GM21825 (cell line): ENCODE data around the gene HOTAIR.

Source experiments
- ATAC-seq: cut with Tn5 transposase; IDR thresholded peaks from one replicate; pipeline ENCODE4 v1.9.1; 2021; ENCODE audit warnings: mild to moderate bottlenecking, moderate library complexity; ENCODE audit not compliant: unreplicated experiment

The HOTAIR gene

DNA sequence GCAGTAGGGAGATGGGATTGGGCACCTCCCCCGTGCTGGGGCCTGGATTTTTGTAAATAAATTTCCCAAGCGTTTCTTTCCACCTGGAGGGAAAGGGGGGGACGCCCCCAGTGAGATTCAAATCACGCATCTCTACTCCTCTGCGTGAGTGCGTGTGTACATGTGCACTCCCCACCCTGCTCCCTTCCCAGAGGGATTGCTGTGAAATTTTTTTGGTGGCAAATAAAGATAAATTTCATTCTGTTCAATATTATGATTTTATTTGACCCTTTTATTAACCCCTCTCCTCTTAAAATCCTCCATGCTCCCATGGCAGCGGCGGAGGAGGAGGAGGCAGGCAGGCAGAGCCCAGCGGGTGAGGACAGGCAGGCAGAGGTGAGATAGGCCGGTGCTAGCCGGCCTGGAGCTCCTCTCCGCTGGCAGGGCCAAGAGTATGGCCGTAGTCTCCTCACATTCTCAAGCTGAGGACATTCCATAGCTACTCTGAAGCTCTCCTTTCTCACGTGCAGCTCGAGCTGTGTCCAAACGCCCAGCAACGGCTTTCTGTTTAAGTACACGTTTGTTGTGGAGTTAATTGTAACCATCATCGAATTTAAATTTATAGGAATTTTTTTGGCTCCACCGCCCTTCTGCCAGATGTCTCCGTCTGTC lies 1.5 kb upstream of the HOTAIR start:
- ATAC-seq = no peak

DNA sequence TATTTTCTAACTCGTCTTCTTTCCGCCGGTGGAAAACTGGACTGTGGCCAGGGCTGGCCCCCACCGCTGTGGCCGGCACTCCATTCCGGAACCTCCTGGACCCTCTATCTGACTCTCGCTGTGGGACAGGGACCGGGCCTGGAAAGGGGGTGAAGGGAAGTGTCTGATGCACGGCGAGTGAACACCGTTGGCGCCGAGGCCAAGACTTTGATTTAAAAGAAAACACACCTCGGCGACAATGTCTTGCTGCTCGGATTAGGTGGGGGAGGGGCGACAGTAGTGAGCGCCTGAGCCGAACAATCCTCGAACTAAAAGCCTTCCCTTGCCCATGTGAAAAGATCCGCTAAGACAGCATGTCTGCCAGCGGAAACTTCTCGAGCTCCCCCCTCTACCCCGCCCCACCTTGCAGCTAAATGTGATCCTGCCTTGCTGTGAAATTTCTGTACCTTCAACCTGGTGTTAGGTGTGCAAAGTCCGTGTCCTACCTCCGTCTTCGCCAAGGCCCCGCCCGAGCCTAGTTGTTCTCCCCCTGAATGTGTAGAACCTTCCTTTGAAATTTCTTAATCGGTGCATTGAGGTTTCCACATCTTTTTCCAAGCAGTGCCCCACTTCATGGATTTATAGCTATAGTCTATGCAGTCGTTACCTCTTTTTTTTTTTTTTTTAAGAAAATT lies 862 bp upstream of the HOTAIR start:
- ATAC-seq = no peak

DNA sequence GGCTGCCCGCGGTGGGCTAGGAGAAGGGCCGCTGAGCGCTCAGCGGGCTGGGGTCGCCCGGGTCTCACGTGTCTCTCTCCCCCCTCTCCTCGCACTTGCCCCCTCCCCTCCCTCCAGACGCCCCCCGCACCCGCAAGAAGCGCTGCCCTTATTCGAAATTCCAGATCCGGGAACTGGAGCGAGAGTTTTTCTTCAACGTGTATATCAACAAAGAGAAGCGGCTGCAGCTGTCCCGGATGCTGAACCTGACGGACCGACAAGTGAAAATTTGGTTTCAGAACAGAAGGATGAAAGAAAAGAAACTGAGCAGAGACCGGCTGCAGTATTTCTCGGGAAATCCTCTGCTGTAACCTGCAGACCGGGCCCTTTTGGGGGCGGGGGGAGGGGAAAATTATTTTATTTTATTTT lies 314 bp upstream of the HOTAIR start:
- ATAC-seq = no peak

DNA sequence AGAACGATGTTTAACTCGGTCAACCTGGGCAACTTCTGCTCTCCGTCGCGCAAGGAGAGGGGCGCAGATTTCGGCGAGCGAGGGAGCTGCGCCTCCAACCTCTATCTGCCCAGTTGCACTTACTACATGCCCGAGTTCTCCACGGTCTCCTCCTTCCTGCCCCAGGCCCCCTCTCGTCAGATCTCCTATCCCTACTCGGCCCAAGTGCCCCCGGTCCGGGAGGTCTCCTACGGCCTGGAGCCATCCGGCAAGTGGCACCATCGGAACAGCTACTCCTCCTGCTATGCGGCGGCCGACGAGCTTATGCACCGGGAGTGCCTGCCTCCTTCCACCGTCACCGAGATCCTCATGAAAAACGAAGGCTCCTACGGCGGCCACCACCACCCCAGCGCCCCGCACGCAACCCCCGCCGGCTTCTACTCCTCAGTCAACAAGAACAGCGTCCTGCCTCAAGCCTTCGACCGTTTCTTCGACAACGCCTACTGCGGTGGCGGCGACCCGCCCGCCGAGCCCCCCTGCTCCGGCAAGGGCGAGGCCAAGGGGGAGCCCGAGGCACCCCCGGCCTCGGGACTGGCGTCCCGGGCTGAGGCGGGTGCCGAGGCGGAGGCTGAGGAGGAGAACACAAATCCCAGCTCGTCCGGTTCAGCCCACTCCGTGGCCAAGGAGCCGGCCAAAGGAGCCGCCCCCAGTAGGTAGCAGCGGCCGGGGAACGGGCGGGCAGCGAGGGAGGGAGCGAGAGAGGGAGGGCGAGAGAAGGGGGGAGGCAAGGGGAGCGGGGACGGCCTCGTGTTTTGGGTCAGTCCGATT lies 1.3 kb downstream of the HOTAIR start:
- ATAC-seq = no peak

DNA sequence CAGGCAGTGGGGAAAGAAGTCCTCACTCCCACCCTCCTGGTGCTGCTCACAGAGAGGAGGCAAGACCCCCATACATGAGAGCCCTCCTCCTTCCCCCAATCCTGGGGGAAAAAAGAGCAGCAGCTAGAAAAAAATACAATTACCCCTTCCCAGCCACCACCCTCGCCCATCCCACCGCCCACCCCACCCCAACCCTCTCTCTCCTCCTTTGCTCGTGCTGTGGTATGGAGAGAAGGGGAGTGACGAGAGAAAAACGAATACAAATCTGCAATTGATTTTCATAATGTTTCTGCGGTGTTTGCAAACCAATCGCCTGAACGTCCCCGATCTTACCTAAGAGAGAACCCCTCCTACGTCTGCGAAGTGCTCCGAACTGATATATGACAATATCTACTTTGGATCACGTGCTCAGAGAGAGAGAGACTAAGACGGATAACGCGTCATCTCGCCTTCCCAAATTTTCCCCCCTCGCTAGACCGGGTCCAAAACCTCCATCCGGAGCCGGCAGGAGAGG lies 2.0 kb downstream of the HOTAIR start, which contains the start of gene HOXC11:
HOXC11 (plus strand) TSS at position 405 of the 514 bp plus-strand sequence. CDS start 116 bp downstream, outside the sequence.
- no peak for ATAC-seq

DNA sequence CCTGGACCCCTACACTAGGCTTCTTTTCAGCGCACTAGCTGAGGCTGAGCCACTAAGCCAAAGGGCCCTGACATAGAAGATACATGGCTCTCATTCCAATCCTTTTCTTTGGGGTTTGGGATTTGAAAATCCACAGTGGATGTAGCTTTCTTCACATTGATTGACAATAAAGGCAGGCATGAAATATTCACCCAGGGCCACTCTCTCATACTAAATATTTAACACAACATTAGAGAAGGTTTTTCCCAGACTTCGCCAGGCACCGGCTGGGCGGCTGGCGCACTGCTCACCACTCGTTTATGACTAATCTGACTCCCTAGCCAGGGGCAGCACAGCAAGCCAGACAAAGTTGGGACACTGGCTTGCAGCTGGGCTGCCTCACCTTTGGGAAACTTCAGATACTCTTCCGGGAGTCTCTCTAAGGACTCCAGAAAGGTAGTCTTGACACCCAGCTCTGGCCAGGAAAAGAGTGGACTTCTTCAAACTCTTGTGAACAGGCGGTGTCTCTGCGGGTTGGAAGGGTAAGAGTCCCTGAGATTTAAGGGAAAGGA lies 2.5 kb downstream of the HOTAIR start:
- ATAC-seq = no peak

DNA sequence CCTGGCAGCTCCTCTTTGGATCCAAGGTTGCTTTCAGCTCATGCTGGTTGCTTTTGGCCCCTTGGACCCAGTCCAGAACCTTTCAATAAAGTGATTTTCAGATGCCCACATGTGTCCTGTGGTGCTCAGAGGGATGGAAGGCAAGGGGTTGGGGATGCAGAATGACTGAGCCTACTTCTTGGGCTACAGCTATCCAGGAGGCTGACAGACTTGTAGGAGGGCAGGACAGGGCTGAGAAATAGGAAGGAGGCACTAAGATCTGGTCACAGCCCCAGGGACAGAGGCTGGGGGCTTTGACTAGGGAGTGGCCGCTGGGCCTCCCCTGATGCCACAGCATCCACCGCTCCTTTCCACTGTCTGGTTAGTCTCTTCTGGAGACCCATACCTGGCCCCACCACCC lies 3.1 kb downstream of the HOTAIR start:
- ATAC-seq = no peak

DNA sequence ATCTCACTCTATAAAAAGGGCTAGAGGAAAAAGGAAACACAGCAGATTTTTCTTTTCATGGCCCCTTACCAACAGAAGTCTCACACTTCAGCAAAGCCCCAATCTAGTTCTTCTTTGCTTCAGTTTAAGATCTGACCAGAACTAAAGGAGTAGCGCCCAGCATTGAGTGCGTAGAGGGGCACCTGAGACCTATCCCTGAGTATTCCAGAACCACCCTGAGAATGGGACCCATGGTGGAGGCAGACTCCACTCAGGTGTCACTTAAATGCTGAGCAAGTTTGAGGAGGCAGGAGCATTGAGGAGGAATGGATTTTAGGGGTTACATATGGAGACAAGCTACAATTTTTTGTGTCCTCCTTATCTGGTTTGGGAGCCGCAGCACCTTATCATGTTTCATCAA lies 3.6 kb downstream of the HOTAIR start:
- ATAC-seq = no peak

DNA sequence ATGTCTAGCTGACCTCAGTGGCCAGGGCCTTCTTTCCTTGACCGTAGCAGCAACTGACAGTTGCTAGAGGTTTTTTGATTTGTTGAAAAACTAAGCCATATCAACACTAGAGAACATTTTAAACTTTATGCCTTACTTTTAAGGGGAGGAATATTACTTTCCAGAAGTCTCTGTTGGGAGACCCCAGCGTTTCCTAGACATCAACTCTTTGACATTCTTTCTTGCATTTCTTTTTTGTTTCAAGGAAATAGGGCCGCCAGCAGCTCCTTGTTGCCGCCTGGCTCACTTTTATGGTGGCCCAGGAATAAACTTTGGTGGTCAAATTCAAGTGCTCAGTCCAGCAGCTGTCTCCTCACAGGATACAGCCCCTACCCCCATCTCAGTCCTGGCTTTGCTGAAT lies 4.3 kb downstream of the HOTAIR start:
- ATAC-seq = no peak

DNA sequence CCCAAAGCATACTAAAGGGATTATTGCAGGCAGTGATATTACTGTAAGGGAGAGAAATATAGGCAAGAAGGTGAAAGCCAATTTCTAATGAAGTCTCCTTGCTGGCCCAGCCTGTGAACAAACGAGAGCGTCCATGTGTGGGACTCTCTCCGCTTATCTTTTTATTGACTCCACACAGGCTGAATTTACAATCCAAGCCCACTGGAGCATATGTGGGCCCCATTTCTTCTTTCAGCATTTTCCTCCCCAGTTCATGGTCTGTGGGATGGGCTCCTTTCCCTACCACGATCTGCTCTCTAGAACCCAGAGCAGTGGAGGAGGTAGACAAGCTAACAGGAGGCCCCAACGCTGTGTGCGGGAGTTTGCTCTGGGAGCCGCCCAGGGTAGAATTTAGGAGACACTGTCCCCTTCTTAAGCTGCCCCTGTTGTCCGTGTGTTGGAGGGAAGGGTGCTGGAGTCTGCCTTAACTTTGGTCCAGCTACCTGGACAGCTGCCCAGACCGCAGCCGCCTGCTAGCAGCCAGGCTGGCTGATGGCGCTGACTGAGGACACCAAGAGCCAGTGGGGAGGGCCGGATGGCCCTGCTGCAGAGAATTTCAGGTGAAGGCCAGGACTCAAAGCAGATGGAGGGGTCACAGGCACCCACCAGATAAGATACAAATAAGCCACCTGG lies 5.0 kb downstream of the HOTAIR start:
- no peak for ATAC-seq

DNA sequence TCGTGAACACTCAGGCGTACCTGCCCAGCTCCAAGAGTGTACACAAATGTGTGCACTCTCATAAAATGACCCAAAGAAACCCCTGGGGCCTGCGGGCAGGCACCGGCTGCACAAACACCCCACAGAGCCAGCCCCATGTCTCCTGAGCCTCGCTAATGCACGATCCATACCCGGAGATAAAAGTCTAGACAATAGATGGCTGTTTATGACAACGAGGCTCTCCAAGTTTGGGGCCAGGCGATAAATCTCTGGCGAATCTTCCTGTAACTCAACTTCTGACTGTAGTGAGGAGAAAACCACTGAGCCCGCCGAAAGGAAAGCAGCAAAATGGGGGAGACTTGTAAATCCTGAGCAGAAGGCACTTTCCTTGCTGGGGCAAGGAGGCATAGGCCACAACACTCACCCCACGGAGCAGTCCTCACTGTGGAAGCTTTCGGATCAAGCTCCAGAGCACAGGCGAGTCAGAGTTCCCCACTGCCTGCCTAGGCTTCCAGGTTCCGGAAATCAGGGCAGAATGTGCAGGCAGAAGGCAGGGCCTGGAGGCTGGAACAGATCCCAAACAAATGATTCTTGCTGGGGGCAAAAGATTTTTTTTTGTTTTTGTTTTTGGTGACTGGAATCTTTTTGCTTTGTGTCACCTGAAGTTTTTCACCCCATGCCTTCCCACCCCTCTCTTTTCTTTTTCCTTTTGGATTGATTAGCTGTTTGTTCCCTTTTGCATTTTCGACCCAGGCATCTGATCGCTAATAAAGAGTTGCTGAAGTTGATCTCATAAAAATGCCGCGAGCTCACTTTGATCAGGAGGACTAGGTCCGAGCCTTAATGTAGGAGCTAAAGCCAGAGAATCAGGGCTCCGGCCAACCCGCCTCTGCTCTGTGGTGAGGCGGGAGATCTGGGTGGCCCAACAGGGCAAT lies 6.3 kb downstream of the HOTAIR start:
- ATAC-seq = no peak

DNA sequence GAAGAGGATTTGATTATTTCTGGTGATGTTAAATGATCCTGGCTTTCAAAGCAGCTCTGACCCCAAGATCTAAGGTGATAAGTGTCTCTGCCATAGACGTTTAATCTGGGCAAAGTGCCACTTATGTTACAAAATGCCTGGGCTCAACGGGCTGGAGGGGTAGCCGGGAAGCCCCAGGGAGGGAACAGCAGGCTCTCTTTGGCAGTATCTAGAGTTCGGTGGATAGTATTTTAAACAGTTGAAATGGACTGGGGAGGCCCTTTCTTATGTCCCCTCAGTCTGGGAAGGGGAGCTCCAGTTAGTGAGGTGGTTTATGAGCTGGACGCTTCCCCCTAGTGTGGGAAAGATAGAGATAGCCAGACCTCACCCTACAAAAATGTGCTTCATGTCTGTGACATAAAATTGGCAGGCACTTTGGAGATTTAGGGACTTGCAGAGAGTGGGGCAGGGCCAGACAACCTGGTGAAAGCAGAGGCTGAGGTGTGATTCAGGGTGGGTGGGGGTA lies 7.3 kb downstream of the HOTAIR start:
- no peak for ATAC-seq

DNA sequence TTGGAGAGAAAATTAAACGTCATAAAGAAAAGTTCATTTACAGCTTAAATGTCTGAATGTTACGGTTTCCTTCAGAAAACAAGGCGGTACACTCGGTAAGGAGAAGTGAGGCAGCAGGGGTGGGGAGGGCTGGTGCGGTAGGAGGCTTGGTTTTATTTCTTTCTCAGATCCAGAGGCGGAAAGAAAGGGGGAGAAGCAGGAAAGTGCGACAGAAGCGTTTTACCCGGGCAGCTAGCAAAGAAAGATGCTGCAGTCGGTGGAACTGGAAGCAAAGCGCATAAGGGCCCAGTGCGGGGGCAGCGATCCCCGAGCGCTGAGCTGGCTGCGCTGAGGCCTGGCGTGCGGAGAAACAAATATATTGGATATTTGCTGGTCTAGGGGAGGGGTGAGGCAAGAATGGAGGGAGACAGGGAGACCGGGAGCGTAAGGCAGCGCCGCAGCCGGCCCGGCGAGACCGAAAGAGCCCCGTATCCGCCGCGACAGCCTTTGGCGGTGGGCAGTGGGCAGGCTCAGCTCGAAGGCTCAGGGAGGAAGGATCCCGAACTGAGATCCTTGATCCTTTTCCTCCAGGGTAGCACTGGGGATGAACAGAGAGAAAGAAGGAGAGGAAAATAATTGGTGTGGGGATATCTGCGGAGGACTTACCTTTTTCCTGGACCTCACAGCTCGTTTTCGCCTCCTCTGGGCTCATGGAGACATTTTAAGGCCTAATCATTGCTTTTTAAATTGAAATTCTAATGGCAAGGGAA lies 8.2 kb downstream of the HOTAIR start:
- no peak for ATAC-seq

DNA sequence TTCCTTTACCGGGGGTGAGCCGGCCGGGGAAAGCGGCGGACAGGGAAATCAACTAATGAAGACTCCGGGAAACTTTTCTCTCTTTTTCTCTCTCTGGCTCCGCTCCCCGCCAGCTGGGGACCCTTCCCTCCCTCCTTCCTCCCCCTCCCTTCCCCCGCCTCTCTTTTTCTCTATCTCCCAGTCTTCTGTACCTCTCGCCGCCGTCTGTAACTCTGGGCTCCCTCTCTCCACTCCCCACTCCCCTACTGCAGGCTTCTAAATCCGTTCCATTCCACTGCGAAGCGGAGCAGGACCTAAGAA lies 8.7 kb downstream of the HOTAIR start:
- no peak for ATAC-seq

DNA sequence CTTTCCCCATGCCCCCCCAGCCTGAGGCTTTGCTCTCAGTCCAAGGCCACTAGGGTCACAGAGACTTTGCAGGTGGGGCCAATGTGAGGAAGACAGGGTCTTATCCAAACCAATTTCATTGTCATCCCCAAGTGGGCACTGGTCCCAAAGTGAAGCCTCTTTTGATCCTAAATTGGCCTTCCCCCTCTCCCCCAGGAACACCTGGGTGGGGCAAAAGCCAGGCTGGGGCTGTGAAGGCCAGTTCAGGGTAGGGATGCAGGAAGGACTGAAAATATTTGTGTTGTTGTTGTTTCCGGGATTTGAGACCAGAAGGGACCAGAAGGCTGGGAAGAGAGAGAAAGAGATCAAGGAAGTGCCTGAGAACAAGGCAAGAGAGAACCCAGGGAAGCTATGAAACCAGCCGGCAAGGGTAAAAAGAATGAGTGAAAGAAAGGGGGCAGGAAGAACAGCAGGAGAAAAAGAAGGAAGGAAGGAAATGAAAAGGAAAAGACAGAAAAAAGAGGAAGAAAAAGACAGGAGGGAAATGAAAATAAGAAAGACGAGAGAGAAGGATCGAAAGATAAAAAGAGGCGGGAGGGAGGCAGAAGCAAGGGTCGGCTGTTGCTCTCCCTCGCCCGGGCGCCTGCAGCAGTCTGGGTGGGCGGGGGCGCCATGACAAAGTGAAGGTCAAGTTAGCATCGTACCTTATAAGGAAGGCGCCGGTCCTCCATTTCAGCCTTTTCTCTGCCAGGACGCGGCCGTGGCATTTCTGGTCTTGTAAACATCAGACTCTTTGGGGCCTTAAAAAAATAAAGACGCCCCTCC lies 9.3 kb downstream of the HOTAIR start:
- ATAC-seq = no peak

DNA sequence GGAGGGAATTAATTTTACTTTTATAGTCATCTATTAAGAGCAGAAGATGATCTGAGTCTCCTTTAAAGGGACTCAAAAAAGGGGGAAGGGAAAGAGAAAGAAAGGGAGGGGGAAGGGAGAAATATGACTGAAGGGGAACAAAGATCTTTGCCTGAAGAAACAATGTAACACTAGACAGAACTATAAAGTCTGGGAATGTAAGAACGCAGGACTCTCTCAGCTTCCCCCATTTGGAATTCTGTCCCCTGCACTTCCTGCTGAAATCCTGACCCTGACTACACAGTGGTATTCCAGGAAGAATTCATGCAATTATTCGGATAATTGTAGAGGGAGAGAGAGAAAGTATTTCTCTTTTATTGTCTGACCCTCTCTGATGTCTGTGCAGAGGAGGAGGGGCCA lies 10.4 kb downstream of the HOTAIR start:
- ATAC-seq = no peak

DNA sequence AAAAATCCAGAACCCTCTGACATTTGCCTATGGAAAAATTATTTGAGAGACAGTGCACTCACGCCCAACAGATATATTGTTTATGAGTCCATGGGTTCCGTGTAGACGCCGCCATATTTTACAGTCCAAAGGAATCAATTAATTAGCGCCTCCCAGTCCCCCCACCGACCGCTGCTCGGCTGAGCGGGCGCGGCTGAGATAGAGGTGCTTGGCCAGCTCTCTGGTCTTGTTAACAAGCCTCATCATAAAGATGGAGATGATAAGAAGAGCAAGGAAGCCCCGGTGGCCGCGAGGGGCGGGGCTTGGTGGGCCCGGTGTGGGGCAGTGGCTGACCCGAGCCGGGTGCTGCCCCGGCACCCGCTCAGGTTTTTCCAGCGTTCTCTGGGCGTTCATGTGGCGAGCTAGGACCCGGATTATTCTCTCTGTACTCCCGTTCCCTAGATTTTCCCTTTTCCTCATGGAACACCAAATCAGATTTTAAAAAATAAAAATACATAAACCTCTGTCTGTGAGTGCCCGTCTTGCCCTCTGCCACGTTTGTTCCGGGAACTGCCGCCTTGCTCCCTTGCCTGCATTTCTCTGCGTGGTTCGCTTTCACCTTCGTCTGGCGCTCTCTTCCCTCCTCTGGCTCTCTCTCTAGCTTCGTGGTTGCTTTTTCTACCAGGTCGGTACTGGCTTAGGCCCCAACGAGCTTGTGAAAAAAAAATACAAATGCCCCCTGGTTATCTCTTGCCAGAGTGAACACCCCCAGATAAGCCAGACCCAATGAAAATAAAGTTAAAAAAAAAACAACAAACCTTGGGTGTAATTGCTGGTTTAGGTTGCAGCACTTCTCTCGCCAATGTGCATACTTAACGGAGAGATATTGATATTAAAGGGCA lies 11.1 kb downstream of the HOTAIR start:
- ATAC-seq = no peak
